Islet of Langerhans (tissue), 1 donor: Measurements from ENCODE around the gene LUZP2.

ENCODE experiments used
- FAIRE-seq: peaks from one replicate; lab custom pipeline; 2011; peaks lifted over from hg19 to GRCh38; lab: Jason Lieb, UNC

Gene LUZP2

GRCh38 chr11:24567380-24567779 lies 70.5 kb downstream of the LUZP2 start:
- FAIRE-seq, result peak; percentile 27

DNA sequence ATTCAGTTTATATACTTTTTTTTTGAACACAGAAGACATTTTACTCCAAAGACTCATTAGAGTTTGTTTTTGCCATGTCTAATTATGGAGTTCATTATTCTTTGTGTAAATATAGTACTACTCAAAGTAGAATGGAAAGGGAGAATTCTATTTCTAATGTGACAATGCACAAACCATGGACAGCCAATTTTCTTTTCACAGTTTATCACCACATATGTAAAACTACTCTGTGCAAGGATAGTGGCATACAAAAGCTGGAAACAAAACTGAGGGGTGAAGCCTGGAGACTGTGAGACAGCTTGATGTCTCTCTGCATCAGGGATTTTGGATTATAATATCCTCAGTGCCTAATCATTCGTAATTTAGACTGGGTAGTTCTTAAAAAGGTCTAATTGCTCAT lies 75.5 kb downstream of the LUZP2 start:
- FAIRE-seq, result no peak

DNA sequence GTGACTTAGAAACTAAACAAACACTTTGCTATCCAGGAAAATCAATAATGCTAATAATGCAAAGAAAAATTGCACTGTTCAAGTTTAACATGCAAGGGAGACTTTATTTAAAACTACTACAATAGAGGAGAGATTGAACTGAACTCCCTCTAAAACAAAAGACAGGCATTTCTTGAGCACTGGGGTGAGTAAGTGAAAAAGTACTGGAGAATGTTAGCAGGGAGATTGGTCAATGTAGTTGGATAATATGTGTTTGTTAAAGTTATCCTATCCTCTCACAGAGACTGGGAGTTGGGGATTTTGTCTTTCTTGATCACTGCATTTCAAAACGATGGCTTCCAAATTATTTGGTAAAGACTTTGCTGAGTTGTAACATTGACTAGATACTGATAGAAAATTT lies 77.6 kb downstream of the LUZP2 start:
- no peak for FAIRE-seq

- FAIRE-seq, result no peak
Observed at GRCh38 chr11:24575392-24575791, 78.5 kb downstream of the LUZP2 start.

DNA sequence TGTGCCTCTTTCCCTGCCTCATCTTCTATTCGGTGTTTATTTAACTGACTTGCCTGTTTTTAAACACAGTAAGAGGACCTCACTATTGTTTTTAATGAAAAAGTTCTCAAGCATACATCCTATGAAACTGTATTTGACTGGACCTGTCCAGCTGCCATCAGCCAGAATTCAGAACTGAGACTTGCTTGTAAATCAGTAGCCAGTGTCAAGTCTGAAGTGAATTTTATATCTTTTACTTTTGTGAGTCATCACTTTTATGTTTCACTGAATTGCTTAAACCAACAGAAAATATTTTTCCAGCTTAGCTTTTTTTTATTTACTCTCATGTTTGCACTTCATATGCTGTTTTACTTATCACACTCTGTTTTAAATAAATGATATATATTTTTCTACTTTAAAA lies 88.3 kb downstream of the LUZP2 start:
- no peak for FAIRE-seq

GRCh38 chr11:24587635-24588034 lies 90.8 kb downstream of the LUZP2 start:
- no peak for FAIRE-seq

DNA sequence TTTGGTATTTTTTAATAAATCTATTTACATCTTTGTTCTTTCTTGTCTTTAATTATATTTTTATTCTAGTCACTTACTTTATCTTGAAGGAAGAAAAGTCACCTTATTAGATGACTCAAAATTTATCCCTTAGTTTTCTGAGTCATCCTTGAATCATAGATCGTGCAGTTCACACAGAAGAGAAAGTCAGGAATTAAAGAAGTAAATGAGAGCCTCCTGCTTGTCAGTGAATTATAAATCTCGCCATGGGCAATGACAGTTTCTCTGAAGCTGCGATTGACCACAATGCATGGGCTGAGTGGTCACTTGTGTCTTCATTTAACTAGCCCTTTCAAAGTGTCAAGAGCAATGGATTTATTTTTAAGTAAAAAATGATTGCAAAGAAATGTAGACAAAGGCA lies 91.2 kb downstream of the LUZP2 start:
- no peak for FAIRE-seq

- no peak for FAIRE-seq
Observed at GRCh38 chr11:24589064-24589463, 92.2 kb downstream of the LUZP2 start.

GRCh38 chr11:24591283-24591682 lies 94.4 kb downstream of the LUZP2 start:
- no peak for FAIRE-seq

- no peak for FAIRE-seq
Observed at GRCh38 chr11:24592360-24592759, 95.5 kb downstream of the LUZP2 start.

- FAIRE-seq, result no peak
Observed at GRCh38 chr11:24593332-24593731, 96.5 kb downstream of the LUZP2 start.

DNA sequence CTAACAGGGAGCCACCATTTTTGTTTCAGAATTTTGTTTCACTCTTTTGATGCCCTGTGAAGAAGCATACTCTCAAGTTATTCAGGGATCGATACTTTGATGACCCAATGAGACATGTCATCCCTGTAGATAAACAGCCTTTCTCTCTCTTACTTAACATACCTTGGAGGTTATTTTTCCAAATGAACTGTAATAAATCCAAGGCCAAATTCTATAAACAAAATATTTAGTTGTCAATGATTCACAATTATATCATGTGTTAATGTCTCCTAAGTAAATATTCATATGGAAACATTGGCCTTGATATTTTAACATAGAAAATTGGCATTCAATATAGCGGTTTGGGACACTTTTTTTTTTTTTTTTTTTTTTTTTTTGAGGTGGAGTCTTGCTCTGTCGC lies 97.5 kb downstream of the LUZP2 start:
- FAIRE-seq, result no peak

GRCh38 chr11:24598641-24599040 lies 101.8 kb downstream of the LUZP2 start:
- FAIRE-seq, result no peak

- FAIRE-seq, result no peak
Observed at GRCh38 chr11:24609192-24610119, 112.6 kb downstream of the LUZP2 start.

GRCh38 chr11:24615451-24616160 lies 118.8 kb downstream of the LUZP2 start:
- no peak for FAIRE-seq

- FAIRE-seq, result no peak
Observed at GRCh38 chr11:24617856-24618255, 121.0 kb downstream of the LUZP2 start.

- no peak for FAIRE-seq
Observed at GRCh38 chr11:24619900-24620299, 123.0 kb downstream of the LUZP2 start.

DNA sequence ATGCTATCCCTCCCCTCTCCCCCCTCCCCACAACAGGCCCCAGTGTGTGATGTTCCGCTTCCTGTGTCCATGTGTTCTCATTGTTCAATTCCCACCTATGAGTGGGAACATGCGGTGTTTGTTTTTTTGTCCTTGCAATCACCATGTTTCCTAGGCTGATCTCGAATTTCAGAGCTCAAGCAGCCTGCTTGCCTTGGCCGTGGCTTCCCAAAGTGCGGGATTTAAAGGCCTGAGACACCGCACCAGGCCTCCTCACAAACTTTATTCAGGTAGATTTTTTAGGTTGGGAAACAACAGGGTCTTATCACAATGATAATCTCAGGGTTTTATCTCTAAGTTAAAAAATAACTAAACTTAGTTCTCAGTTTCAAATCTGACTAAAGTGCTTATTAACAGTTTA lies 125.4 kb downstream of the LUZP2 start:
- FAIRE-seq, result no peak

DNA sequence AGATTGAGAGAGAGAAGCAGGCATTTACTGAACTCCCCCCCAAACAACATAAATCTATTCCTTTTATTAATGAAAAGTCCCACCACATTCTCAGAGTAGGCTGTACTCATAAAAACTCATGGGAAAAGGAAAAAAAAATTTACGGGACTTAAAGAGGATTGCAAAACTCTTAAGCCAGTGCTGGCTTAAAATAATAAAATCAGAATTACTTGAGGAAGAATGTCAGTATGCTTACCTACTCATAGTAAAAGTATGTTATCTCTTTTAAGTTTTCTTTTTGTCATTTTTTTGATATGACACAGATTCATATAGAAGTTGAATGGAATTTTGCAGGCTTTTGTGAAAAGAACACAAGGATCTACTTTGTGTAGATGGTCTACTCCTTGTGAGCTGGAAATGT lies 126.3 kb downstream of the LUZP2 start:
- no peak for FAIRE-seq

GRCh38 chr11:24624432-24624831 lies 127.6 kb downstream of the LUZP2 start:
- no peak for FAIRE-seq

DNA sequence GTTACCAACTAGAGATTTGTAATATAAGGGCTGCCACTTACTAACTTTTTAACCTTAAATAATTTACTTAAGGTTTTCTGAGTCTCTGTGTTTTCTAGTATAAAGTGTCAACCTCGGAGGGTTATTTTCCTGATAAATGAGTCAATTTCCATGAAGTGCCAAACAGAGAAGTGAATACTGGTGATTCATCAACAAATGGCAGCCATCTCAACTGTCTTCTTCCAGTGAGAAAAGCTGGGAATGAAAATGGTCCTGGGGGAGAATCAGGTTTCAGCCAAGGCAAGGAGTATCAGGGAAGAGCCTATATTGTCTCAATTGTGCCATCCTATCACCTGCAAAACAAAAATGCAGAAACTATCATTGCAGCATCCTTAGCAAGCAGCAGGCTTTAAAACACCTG lies 129.1 kb downstream of the LUZP2 start:
- FAIRE-seq, result no peak

DNA sequence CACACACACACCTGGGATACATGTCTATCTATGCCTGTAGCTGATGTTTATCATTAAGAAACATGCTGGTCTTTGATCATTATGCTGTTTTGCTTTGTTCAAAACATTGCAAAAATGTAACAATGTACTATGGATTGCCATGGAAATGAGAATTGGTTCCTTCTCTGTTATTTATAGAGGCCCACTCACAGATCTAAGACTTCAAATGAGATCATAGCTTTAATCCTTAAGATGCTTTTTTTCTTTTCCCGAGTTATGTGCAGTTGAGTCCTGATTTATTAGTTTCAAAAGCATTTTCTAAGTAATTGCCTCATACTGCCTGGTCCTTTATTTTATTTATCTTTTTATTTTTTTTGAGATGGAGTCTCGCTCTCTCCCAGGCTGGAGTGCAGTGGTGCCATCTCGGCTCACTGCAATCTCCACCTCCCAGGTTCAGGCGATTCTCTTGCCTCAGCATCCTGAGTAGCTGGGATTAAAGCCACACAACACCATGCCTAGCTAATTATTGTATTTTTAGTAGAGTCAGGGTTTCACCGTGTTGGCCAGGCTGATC lies 131.4 kb downstream of the LUZP2 start:
- no peak for FAIRE-seq

- FAIRE-seq, result no peak
Observed at GRCh38 chr11:24634606-24635160, 137.8 kb downstream of the LUZP2 start.
